ENCODE measurements around the gene TGFA. TPM values are rescaled to one million over a fixed set of nuclear protein-coding genes. Genes with fewer than 3 reads are reported as not detected.

TGFA gene
- total RNA-seq, 2 experiments from 2014 or later, result 0.25 to 0.38 TPM

- no peak for TF ChIP-seq CTCF (IDR thresholded peaks at IDR 0.05)
- no peaks in the 10 kb centered on the region for H3K36me3 Mint-ChIP-seq (ENCODE audit: low read depth)
- no peaks in the 10 kb centered on the region for H3K27me3 Mint-ChIP-seq
- intact Hi-C loops (cut with micrococcal nuclease), result no loop called here
- ChIA-PET CTCF (no interaction called here), POLR2A (no interaction called here)
- no peak for DNase-seq
- no peak overlapping the region for H3K4me3 Mint-ChIP-seq
- no peaks in the 10 kb centered on the region for H3K9me3 Mint-ChIP-seq
- ATAC-seq, result no peak
- no peaks in the 10 kb centered on the region for H3K4me1 Mint-ChIP-seq (ENCODE audit: low read depth)
- no peak overlapping the region for H3K27ac Mint-ChIP-seq
Measured at GRCh38 chr2:70490381-70490780, 63.2 kb downstream of the TGFA start.

- no peaks in the 10 kb centered on the region for H3K27me3 Mint-ChIP-seq
- intact Hi-C loops (cut with micrococcal nuclease), result no loop called here
- DNase-seq, result no peak
- POLR2A ChIA-PET, result no interaction called here
- ATAC-seq, result no peak
- H3K36me3 Mint-ChIP-seq (ENCODE audit: low read depth), result no peaks in the 10 kb centered on the region
- no peak for TF ChIP-seq CTCF (IDR thresholded peaks at IDR 0.05)
- no peaks in the 10 kb centered on the region for H3K9me3 Mint-ChIP-seq
- H3K4me1 Mint-ChIP-seq (ENCODE audit: low read depth), result no peaks in the 10 kb centered on the region
- CTCF ChIA-PET, result no interaction called here
- no peak overlapping the region for H3K4me3 Mint-ChIP-seq
- no peak overlapping the region for H3K27ac Mint-ChIP-seq
Measured at GRCh38 chr2:70489165-70489564, 64.5 kb downstream of the TGFA start.

GRCh38 chr2:70484086-70484485 is 69.5 kb downstream of the TGFA start:
- Mint-ChIP-seq H3K4me1 (ENCODE audit: low read depth) (no peaks in the 10 kb centered on the region), H3K27me3 (no peaks in the 10 kb centered on the region), H3K36me3 (ENCODE audit: low read depth) (no peaks in the 10 kb centered on the region), H3K27ac (no peak overlapping the region), H3K4me3 (no peak overlapping the region), H3K9me3 (peaks cover 4% of the 10 kb centered on the region)
- ATAC-seq (no peak), DNase-seq (no peak)
- POLR2A ChIA-PET, result no interaction called here
- no peak for TF ChIP-seq CTCF (IDR thresholded peaks at IDR 0.05)
- CTCF ChIA-PET, result no interaction called here
- intact Hi-C loops (cut with micrococcal nuclease), result no loop called here

GRCh38 chr2:70482401-70482800 is 71.2 kb downstream of the TGFA start:
- intact Hi-C loops (cut with micrococcal nuclease), result no loop called here
- CTCF ChIA-PET, result no interaction called here
- Mint-ChIP-seq H3K4me3 (no peak overlapping the region), H3K9me3 (peaks cover 4% of the 10 kb centered on the region), H3K36me3 (ENCODE audit: low read depth) (no peaks in the 10 kb centered on the region), H3K4me1 (ENCODE audit: low read depth) (no peaks in the 10 kb centered on the region), H3K27ac (no peak overlapping the region), H3K27me3 (no peaks in the 10 kb centered on the region)
- ATAC-seq, result no peak
- POLR2A ChIA-PET, result interaction anchor here (0.6 to 1.0 kb wide), 2 partner anchors 42 to 75 kb away, joined by 3 read pairs; no protein-coding TSS in a partner anchor
- no peak for DNase-seq
- TF ChIP-seq CTCF (IDR thresholded peaks at IDR 0.05), result no peak

GRCh38 chr2:70480468-70480867 is 73.2 kb downstream of the TGFA start:
- no peaks in the 10 kb centered on the region for H3K27me3 Mint-ChIP-seq
- peaks cover 4% of the 10 kb centered on the region for H3K9me3 Mint-ChIP-seq
- ChIA-PET POLR2A (no interaction called here), CTCF (no interaction called here)
- no peak for TF ChIP-seq CTCF (IDR thresholded peaks at IDR 0.05)
- DNase-seq (no peak), ATAC-seq (no peak)
- intact Hi-C loops (cut with micrococcal nuclease), result no loop called here
- peaks cover 2% of the 10 kb centered on the region for H3K4me1 Mint-ChIP-seq (ENCODE audit: low read depth)
- H3K27ac Mint-ChIP-seq, result no peak overlapping the region
- H3K36me3 Mint-ChIP-seq (ENCODE audit: low read depth), result no peaks in the 10 kb centered on the region
- H3K4me3 Mint-ChIP-seq, result no peak overlapping the region
